GM18507 (cell line): ENCODE data around the gene CYTL1.
"Not testable (repeated sequence)": the region's sequence is repeated elsewhere in the genome, so short reads cannot be mapped to it uniquely, and the experiment has no call there.

Experiments used
- DNase-seq: peaks from one replicate; pipeline ENCODE4 v3.0.0; 2011; ENCODE audit warnings: low read depth; ENCODE audit not compliant: insufficient read length; ENCODE audit errors: extremely low spot score
- FAIRE-seq: peaks from 2 replicates; lab custom pipeline; 2011; peaks lifted over from hg19 to GRCh38; lab: Jason Lieb, UNC

CYTL1 gene

GRCh38 chr4:5006932-5007331 is 12.3 kb downstream of the CYTL1 start:
- not testable (repeated sequence) for FAIRE-seq, DNase-seq

- DNase-seq, result no peak
- no peak for FAIRE-seq
Observed at GRCh38 chr4:5004496-5004895, 14.8 kb downstream of the CYTL1 start.

- no peak for DNase-seq
- no peak for FAIRE-seq
Observed at GRCh38 chr4:5003918-5004317, 15.3 kb downstream of the CYTL1 start.

GRCh38 chr4:5003372-5003857 is 15.8 kb downstream of the CYTL1 start:
- DNase-seq (no peak), FAIRE-seq (no peak)

- FAIRE-seq, DNase-seq: not testable (repeated sequence)
Observed at GRCh38 chr4:5001641-5002040, 17.6 kb downstream of the CYTL1 start.

- DNase-seq, FAIRE-seq: not testable (repeated sequence)
Observed at GRCh38 chr4:4996935-4997334, 22.3 kb downstream of the CYTL1 start.

GRCh38 chr4:4995908-4996265 is 23.4 kb downstream of the CYTL1 start:
- FAIRE-seq, result no peak

GRCh38 chr4:4995103-4995907 is 24.0 kb downstream of the CYTL1 start:
- FAIRE-seq (peak; percentile 69), DNase-seq (peak; percentile 37)

More at GRCh38 chr4:4995908-4996265, 23.4 kb downstream of the CYTL1 start:
- no peak for DNase-seq

GRCh38 chr4:4994312-4995097 is 24.8 kb downstream of the CYTL1 start:
- FAIRE-seq (no peak), DNase-seq (no peak)

- no peak for DNase-seq
- no peak for FAIRE-seq
Observed at GRCh38 chr4:4992833-4993232, 26.4 kb downstream of the CYTL1 start.

GRCh38 chr4:4991541-4992099 is 27.6 kb downstream of the CYTL1 start:
- FAIRE-seq (no peak), DNase-seq (no peak)

GRCh38 chr4:4990857-4991540 is 28.3 kb downstream of the CYTL1 start:
- FAIRE-seq (no peak), DNase-seq (no peak)

- FAIRE-seq, result no peak
- DNase-seq, result no peak
Observed at GRCh38 chr4:4990329-4990728, 28.9 kb downstream of the CYTL1 start.

GRCh38 chr4:4989083-4989622 is 30.1 kb downstream of the CYTL1 start:
- no peak for FAIRE-seq

GRCh38 chr4:4987656-4988055 is 31.6 kb downstream of the CYTL1 start:
- FAIRE-seq (no peak), DNase-seq (no peak)

More at GRCh38 chr4:4989083-4989622, 30.1 kb downstream of the CYTL1 start:
- no peak for DNase-seq

GRCh38 chr4:4986841-4987240 is 32.4 kb downstream of the CYTL1 start:
- DNase-seq (no peak), FAIRE-seq (no peak)

GRCh38 chr4:4985844-4986243 is 33.4 kb downstream of the CYTL1 start:
- no peak for FAIRE-seq
- DNase-seq, result no peak

- no peak for FAIRE-seq
- no peak for DNase-seq
Observed at GRCh38 chr4:4985036-4985435, 34.2 kb downstream of the CYTL1 start.

GRCh38 chr4:4984186-4984585 is 35.1 kb downstream of the CYTL1 start:
- DNase-seq (no peak), FAIRE-seq (no peak)
